HepG2 (cell line): ENCODE results near the gene CASKIN1. TPM values are rescaled to one million over a fixed set of nuclear protein-coding genes. Genes with fewer than 3 reads are reported as not detected.

Source experiments
- ATAC-seq: fragments of 200-7000 bp; cut with Tn5 transposase; 3 replicates; pipeline ENCODE4 v1.9.1; 2020; ENCODE audit warnings: mild to moderate bottlenecking, moderate library complexity
- BruUV-seq: library from RNA; stranded (reverse); fragments of 400-500 nt; replicated peaks from 2 replicates; lab custom pipeline; 2021; lab: Mats Ljungman, UMichigan
- CTCF ChIA-PET: fragments of 300-600 bp; formaldehyde crosslinking; extraction: SDS; loops from one replicate; lab custom pipeline; 2021; ENCODE audit warnings: low total read pairs, inconsistent platforms, low intra/inter-chr PET ratio; lab: Yijun Ruan, JAX
- POLR2A ChIA-PET: fragments of 350-600 bp; sonication (Branson Sonifier 250); formaldehyde crosslinking; loops from one replicate; lab custom pipeline; 2020; ENCODE audit warnings: antibody characterized with exemption, inconsistent platforms; lab: Yijun Ruan, JAX
- DNase-seq: peaks from one replicate; pipeline ENCODE4 v3.0.0-alpha.2; 2015; ENCODE audit warnings: low spot score
- FAIRE-seq: peaks from 3 replicates; lab custom pipeline; 2011; peaks lifted over from hg19 to GRCh38; lab: Jason Lieb, UNC
- H2AFZ ChIP-seq: one replicate; pipeline ENCODE4 v1.6.1; 2011; ENCODE audit warnings: low read length, inconsistent platforms
- H3K27ac ChIP-seq: fragments of 300-600 bp; 3 replicates; pipeline ENCODE4 v1.8.0; 2011; ENCODE audit warnings: mixed run types, mild to moderate bottlenecking, mixed read lengths, low read length, inconsistent platforms; ENCODE audit not compliant: insufficient read depth; ENCODE audit errors: extremely low read length
- H3K27me3 ChIP-seq, 2 experiments: fragments of 200-600 bp in 1 of 2; 2 replicates in 1 of 2; 3 replicates in 1 of 2; pipeline versions ENCODE4 v1.6.0 to v1.8.0; 2011; ENCODE audit warnings: low read length in 2 of 2, mild to moderate bottlenecking in 2 of 2, moderate library complexity in 2 of 2, inconsistent platforms in 1 of 2; ENCODE audit not compliant: insufficient read depth in 2 of 2, control insufficient read depth in 1 of 2
- H3K36me3 ChIP-seq, 2 experiments: fragments of 200-600 bp in 1 of 2; replicated peaks in 1 of 2; 2 replicates in 1 of 2; 3 replicates in 1 of 2; pipeline versions ENCODE4 v1.5.1 to v1.8.0; 2011; ENCODE audit warnings: low read length in 2 of 2, inconsistent platforms in 1 of 2; ENCODE audit not compliant: insufficient read depth in 2 of 2, control insufficient read depth in 1 of 2
- H3K4me1 ChIP-seq: 2 replicates; pipeline ENCODE4 v1.5.1; 2012; ENCODE audit warnings: low read length, inconsistent platforms; ENCODE audit not compliant: insufficient read depth
- H3K4me2 ChIP-seq: 2 replicates; pipeline ENCODE4 v1.6.0; 2011; ENCODE audit warnings: low read depth, low read length, inconsistent platforms
- H3K4me3 ChIP-seq, 3 experiments: fragments of 200-600 bp in 1 of 3; sonication (generic), shearing (Covaris generic) in 1 of 3; replicated peaks in 1 of 3; 2 replicates each; pipeline ENCODE4 v1.5.1; 2011 to 2016; ENCODE audit warnings: low read length in 3 of 3, inconsistent platforms in 2 of 3, low read depth in 2 of 3, mild to moderate bottlenecking in 2 of 3, control low read depth in 1 of 3, mixed read lengths in 1 of 3; ENCODE audit not compliant: insufficient read depth in 1 of 3
- H3K79me2 ChIP-seq: one replicate; pipeline ENCODE4 v1.6.1; 2011; ENCODE audit warnings: low read length, inconsistent platforms; ENCODE audit not compliant: insufficient read depth
- H3K9ac ChIP-seq: 2 replicates; pipeline ENCODE4 v1.6.0; 2011; ENCODE audit warnings: mild to moderate bottlenecking, low read depth, low read length, inconsistent platforms; ENCODE audit not compliant: insufficient read depth
- H3K9me3 ChIP-seq: 2 replicates; pipeline ENCODE4 v1.5.1; 2012; ENCODE audit warnings: mild to moderate bottlenecking, low read length
- H4K20me1 ChIP-seq: 2 replicates; pipeline ENCODE4 v1.6.0; 2011; ENCODE audit warnings: inconsistent platforms, mild to moderate bottlenecking, low read length, moderate library complexity; ENCODE audit not compliant: insufficient read depth
- DNMT3B ChIP-seq: conservative IDR thresholded peaks from 2 replicates; pipeline ENCODE4 v1.6.1; 2016; ENCODE audit warnings: missing biosample characterization, control low read depth
- NR2F2 ChIP-seq: IDR thresholded peaks from 2 replicates; pipeline ENCODE4 v1.6.1; 2012; ENCODE audit warnings: low read depth, inconsistent platforms, borderline replicate concordance
- TEAD3 ChIP-seq: optimal IDR thresholded peaks from 2 replicates; pipeline ENCODE3; 2016; ENCODE audit warnings: borderline replicate concordance
- TOE1 ChIP-seq: sonication (generic); formaldehyde crosslinking; IDR thresholded peaks from 2 replicates; pipeline ENCODE4 v1.4.0; 2020; ENCODE audit warnings: mild to moderate bottlenecking, missing genetic modification reagents
- ZBTB8A ChIP-seq: sonication (generic); formaldehyde crosslinking; IDR thresholded peaks from 2 replicates; pipeline ENCODE4 v1.4.0; 2020; ENCODE audit warnings: mild to moderate bottlenecking, low read depth, missing genetic modification reagents, borderline replicate concordance
- ZNF224 ChIP-seq: sonication (generic); formaldehyde crosslinking; IDR thresholded peaks from 2 replicates; pipeline ENCODE4 v1.5.0; 2020; ENCODE audit warnings: mild to moderate bottlenecking, missing genetic modification reagents
- ZNF670 ChIP-seq: sonication (generic); formaldehyde crosslinking; IDR thresholded peaks from 2 replicates; pipeline ENCODE4 v1.8.0; 2022; ENCODE audit warnings: mild to moderate bottlenecking, missing genetic modification reagents, borderline replicate concordance
- WGBS: methylation state at CpG from one replicate; pipeline ENCODE4 v1.1.6; 2017; ENCODE audit warnings: low lambda C conversion rate; 5-methylcytosine and 5-hydroxymethylcytosine counted together
- in situ Hi-C: cut with HindIII; loops from 2 replicates; pipeline ENCODE4 v1.10.0; 2017; ENCODE audit warnings: low pct_unique_long_range_greater_than_20kb; ENCODE audit not compliant: extremely low pct_ligation_motif_present
- intact Hi-C: fragments of 100-400 bp; cut with micrococcal nuclease; formaldehyde crosslinking; loops from one replicate; pipeline ENCODE4 v1.10.0; 2022; ENCODE audit not compliant: unreplicated experiment
- polyA plus RNA-seq, 8 experiments: library from polyadenylated mRNA; depleted of rRNA in 3 of 8; stranded (reverse) in 7 of 8; unstranded in 1 of 8; fragments of >200 nt; fragmentation: Illumina TruSeq in 4 of 8; extraction: Trizol in 4 of 8; gene quantifications; 2 replicates each; pipeline versions ENCODE4 v1.2.1 to v1.2.3, GENCODE V29; 2011 to 2016; ENCODE audit warnings: low read depth in 4 of 8, missing spikeins in 1 of 8, mixed read lengths in 1 of 8; ENCODE audit not compliant: insufficient read depth in 1 of 8
- total RNA-seq, 5 experiments: library from RNA; depleted of rRNA; stranded (reverse); fragments of >200 nt; fragmentation: Illumina TruSeq; extraction: Trizol; gene quantifications; 2 replicates each; pipeline ENCODE4 v1.2.3, GENCODE V29; 2016; ENCODE audit warnings: low read depth in 1 of 5
- TF ChIP-seq, protein P1 (sequence below): sonication (generic); formaldehyde crosslinking; IDR thresholded peaks from 2 replicates; pipeline ENCODE4 v1.8.1; 2022; ENCODE audit warnings: low read depth, mild to moderate bottlenecking, missing genetic modification reagents
- TF ChIP-seq, protein P2 (sequence below): sonication (generic); formaldehyde crosslinking; IDR thresholded peaks from 2 replicates; pipeline ENCODE4 v1.8.0; 2022; ENCODE audit warnings: mild to moderate bottlenecking, missing genetic modification reagents, moderate library complexity
- TF ChIP-seq, protein P3 (sequence below): IDR thresholded peaks from 2 replicates; pipeline ENCODE4 v1.4.0; 2020; ENCODE audit warnings: mild to moderate bottlenecking, missing genetic modification reagents
- TF ChIP-seq, protein P4 (sequence below): sonication (generic); formaldehyde crosslinking; IDR thresholded peaks from 2 replicates; pipeline ENCODE4 v1.4.0; 2020; ENCODE audit warnings: missing genetic modification reagents

CASKIN1 gene
- total and polyA plus RNA-seq, 2 of the 13 experiments (the other 11 are each of a cell fraction or from before 2014, with no cell fraction given), result 1.2 to 2.2 TPM

DNA sequence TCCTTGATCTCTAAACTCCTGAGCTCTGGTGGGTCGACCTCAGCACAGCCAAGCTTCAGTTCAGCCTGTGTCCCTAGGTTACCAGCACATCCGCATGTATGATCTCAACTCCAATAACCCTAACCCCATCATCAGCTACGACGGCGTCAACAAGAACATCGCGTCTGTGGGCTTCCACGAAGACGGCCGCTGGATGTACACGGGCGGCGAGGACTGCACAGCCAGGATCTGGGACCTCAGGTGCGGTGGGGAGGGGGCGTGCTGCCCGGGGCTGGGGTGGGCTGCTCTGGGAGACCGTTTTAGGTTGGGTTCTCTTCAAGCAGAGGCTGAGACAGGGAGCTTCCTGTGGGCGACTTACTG, 10.0 kb upstream of the CASKIN1 start:
- DNase-seq, result no peak
- Histone ChIP-seq H3K4me1 (peaks cover 38% of the 10 kb centered on the region), H3K27ac (peak overlapping the region; percentile 89), H3K9ac (peak overlapping the region; percentile 97), H3K36me3 (peaks cover 2 to 13% of the 10 kb centered on the region in 2 experiments; a peak in 4 of 5 replicates), H3K9me3 (no peaks in the 10 kb centered on the region), H3K4me3 (peak overlapping the region; percentile 71 to 96 (median 83)), H2AFZ (no peak overlapping the region), H3K4me2 (peak overlapping the region; percentile 95), H3K27me3 (no peaks in the 10 kb centered on the region), H3K79me2 (peaks cover 8% of the 10 kb centered on the region), H4K20me1 (no peaks in the 10 kb centered on the region)
- no peak for FAIRE-seq
- intact Hi-C loops, result no loop called here
- POLR2A ChIA-PET, result interaction anchor here (1.0 to 4.3 kb wide), 4 partner anchors 8 to 51 kb away, joined by 3 to 18 read pairs (median 8); partner anchors contain the start of genes PGP and TRAF7
- CTCF ChIA-PET, result no interaction called here
- no TSS peak for BruUV-seq
- in situ Hi-C loops, result no loop called here
- 95% methylated on average over 16 of the region's 18 CpGs for WGBS
- ATAC-seq, result no peak
- TF ChIP-seq, protein P1, sequence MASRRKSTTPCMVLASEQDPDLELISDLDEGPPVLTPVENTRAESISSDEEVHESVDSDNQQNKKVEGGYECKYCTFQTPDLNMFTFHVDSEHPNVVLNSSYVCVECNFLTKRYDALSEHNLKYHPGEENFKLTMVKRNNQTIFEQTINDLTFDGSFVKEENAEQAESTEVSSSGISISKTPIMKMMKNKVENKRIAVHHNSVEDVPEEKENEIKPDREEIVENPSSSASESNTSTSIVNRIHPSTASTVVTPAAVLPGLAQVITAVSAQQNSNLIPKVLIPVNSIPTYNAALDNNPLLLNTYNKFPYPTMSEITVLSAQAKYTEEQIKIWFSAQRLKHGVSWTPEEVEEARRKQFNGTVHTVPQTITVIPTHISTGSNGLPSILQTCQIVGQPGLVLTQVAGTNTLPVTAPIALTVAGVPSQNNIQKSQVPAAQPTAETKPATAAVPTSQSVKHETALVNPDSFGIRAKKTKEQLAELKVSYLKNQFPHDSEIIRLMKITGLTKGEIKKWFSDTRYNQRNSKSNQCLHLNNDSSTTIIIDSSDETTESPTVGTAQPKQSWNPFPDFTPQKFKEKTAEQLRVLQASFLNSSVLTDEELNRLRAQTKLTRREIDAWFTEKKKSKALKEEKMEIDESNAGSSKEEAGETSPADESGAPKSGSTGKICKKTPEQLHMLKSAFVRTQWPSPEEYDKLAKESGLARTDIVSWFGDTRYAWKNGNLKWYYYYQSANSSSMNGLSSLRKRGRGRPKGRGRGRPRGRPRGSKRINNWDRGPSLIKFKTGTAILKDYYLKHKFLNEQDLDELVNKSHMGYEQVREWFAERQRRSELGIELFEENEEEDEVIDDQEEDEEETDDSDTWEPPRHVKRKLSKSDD, result no peak
- TF ChIP-seq ZNF670 (CRISPR knock-in tag) (no peak), NR2F2 (no peak), ZBTB8A (CRISPR knock-in tag) (no peak), TOE1 (CRISPR knock-in tag) (no peak), ZNF224 (no peak), TEAD3 (no peak), DNMT3B (CRISPR knock-in tag) (no peak)
- TF ChIP-seq, protein P2, sequence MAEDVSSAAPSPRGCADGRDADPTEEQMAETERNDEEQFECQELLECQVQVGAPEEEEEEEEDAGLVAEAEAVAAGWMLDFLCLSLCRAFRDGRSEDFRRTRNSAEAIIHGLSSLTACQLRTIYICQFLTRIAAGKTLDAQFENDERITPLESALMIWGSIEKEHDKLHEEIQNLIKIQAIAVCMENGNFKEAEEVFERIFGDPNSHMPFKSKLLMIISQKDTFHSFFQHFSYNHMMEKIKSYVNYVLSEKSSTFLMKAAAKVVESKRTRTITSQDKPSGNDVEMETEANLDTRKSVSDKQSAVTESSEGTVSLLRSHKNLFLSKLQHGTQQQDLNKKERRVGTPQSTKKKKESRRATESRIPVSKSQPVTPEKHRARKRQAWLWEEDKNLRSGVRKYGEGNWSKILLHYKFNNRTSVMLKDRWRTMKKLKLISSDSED (CRISPR knock-in tag), result no peak
- TF ChIP-seq, protein P3, sequence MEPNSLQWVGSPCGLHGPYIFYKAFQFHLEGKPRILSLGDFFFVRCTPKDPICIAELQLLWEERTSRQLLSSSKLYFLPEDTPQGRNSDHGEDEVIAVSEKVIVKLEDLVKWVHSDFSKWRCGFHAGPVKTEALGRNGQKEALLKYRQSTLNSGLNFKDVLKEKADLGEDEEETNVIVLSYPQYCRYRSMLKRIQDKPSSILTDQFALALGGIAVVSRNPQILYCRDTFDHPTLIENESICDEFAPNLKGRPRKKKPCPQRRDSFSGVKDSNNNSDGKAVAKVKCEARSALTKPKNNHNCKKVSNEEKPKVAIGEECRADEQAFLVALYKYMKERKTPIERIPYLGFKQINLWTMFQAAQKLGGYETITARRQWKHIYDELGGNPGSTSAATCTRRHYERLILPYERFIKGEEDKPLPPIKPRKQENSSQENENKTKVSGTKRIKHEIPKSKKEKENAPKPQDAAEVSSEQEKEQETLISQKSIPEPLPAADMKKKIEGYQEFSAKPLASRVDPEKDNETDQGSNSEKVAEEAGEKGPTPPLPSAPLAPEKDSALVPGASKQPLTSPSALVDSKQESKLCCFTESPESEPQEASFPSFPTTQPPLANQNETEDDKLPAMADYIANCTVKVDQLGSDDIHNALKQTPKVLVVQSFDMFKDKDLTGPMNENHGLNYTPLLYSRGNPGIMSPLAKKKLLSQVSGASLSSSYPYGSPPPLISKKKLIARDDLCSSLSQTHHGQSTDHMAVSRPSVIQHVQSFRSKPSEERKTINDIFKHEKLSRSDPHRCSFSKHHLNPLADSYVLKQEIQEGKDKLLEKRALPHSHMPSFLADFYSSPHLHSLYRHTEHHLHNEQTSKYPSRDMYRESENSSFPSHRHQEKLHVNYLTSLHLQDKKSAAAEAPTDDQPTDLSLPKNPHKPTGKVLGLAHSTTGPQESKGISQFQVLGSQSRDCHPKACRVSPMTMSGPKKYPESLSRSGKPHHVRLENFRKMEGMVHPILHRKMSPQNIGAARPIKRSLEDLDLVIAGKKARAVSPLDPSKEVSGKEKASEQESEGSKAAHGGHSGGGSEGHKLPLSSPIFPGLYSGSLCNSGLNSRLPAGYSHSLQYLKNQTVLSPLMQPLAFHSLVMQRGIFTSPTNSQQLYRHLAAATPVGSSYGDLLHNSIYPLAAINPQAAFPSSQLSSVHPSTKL, result no peak
- TF ChIP-seq, protein P4, sequence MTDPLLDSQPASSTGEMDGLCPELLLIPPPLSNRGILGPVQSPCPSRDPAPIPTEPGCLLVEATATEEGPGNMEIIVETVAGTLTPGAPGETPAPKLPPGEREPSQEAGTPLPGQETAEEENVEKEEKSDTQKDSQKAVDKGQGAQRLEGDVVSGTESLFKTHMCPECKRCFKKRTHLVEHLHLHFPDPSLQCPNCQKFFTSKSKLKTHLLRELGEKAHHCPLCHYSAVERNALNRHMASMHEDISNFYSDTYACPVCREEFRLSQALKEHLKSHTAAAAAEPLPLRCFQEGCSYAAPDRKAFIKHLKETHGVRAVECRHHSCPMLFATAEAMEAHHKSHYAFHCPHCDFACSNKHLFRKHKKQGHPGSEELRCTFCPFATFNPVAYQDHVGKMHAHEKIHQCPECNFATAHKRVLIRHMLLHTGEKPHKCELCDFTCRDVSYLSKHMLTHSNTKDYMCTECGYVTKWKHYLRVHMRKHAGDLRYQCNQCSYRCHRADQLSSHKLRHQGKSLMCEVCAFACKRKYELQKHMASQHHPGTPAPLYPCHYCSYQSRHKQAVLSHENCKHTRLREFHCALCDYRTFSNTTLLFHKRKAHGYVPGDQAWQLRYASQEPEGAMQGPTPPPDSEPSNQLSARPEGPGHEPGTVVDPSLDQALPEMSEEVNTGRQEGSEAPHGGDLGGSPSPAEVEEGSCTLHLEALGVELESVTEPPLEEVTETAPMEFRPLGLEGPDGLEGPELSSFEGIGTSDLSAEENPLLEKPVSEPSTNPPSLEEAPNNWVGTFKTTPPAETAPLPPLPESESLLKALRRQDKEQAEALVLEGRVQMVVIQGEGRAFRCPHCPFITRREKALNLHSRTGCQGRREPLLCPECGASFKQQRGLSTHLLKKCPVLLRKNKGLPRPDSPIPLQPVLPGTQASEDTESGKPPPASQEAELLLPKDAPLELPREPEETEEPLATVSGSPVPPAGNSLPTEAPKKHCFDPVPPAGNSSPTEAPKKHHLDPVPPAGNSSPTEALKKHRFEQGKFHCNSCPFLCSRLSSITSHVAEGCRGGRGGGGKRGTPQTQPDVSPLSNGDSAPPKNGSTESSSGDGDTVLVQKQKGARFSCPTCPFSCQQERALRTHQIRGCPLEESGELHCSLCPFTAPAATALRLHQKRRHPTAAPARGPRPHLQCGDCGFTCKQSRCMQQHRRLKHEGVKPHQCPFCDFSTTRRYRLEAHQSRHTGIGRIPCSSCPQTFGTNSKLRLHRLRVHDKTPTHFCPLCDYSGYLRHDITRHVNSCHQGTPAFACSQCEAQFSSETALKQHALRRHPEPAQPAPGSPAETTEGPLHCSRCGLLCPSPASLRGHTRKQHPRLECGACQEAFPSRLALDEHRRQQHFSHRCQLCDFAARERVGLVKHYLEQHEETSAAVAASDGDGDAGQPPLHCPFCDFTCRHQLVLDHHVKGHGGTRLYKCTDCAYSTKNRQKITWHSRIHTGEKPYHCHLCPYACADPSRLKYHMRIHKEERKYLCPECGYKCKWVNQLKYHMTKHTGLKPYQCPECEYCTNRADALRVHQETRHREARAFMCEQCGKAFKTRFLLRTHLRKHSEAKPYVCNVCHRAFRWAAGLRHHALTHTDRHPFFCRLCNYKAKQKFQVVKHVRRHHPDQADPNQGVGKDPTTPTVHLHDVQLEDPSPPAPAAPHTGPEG, result no peak
